ENCODE results near the gene SLCO1A2. TPM values are rescaled to one million over a fixed set of nuclear protein-coding genes. Genes with fewer than 3 reads are reported as not detected.

Gene SLCO1A2
- total RNA-seq, 1 donor from 2014 or later: not detected

GRCh38 chr12:21340403-21340802 is 5.7 kb upstream of the SLCO1A2 start:
- ATAC-seq (ENCODE audit: low read depth): no peak
- Mint-ChIP-seq H3K36me3 (ENCODE audit: low read depth) (no peaks in the 10 kb centered on the region), H3K9me3 (no peaks in the 10 kb centered on the region), H3K27ac (no peak overlapping the region), H3K4me3 (no peak overlapping the region), H3K27me3 (no peaks in the 10 kb centered on the region), H3K4me1 (no peaks in the 10 kb centered on the region)
- intact Hi-C loops (cut with micrococcal nuclease): no loop called here
- POLR2A ChIA-PET: no interaction called here
- no peak for DNase-seq
- CTCF ChIA-PET: no interaction called here
- no peak for TF ChIP-seq CTCF (IDR thresholded peaks at IDR 0.05)

GRCh38 chr12:21339921-21340320 is 5.2 kb upstream of the SLCO1A2 start:
- DNase-seq (no peak), ATAC-seq (ENCODE audit: low read depth) (no peak)
- POLR2A ChIA-PET: no interaction called here
- Mint-ChIP-seq H3K4me1 (no peaks in the 10 kb centered on the region), H3K4me3 (no peak overlapping the region), H3K9me3 (no peaks in the 10 kb centered on the region), H3K27ac (no peak overlapping the region), H3K36me3 (ENCODE audit: low read depth) (no peaks in the 10 kb centered on the region), H3K27me3 (no peaks in the 10 kb centered on the region)
- TF ChIP-seq CTCF (IDR thresholded peaks at IDR 0.05): no peak
- intact Hi-C loops (cut with micrococcal nuclease): no loop called here
- CTCF ChIA-PET: no interaction called here

- no peak for TF ChIP-seq CTCF (IDR thresholded peaks at IDR 0.05)
- Mint-ChIP-seq H3K27ac (no peak overlapping the region), H3K4me1 (no peaks in the 10 kb centered on the region), H3K27me3 (no peaks in the 10 kb centered on the region), H3K9me3 (no peaks in the 10 kb centered on the region), H3K4me3 (no peak overlapping the region), H3K36me3 (ENCODE audit: low read depth) (no peaks in the 10 kb centered on the region)
- intact Hi-C loops (cut with micrococcal nuclease): no loop called here
- CTCF ChIA-PET: no interaction called here
- DNase-seq (no peak), ATAC-seq (ENCODE audit: low read depth) (no peak)
- POLR2A ChIA-PET: no interaction called here
These were observed 3.4 kb upstream of the SLCO1A2 start for GRCh38 chr12:21337959-21338744.

- Mint-ChIP-seq H3K36me3 (ENCODE audit: low read depth) (no peaks in the 10 kb centered on the region), H3K9me3 (no peaks in the 10 kb centered on the region), H3K4me1 (no peaks in the 10 kb centered on the region), H3K27me3 (no peaks in the 10 kb centered on the region), H3K27ac (no peak overlapping the region), H3K4me3 (no peak overlapping the region)
- DNase-seq: no peak
- ATAC-seq (ENCODE audit: low read depth): no peak
- no peak for TF ChIP-seq CTCF (IDR thresholded peaks at IDR 0.05)
- ChIA-PET POLR2A (no interaction called here), CTCF (no interaction called here)
- intact Hi-C loops (cut with micrococcal nuclease): no loop called here
These were observed 2.7 kb upstream of the SLCO1A2 start for GRCh38 chr12:21337453-21337852.

- no peak for DNase-seq
- Mint-ChIP-seq H3K27me3 (no peaks in the 10 kb centered on the region), H3K9me3 (no peaks in the 10 kb centered on the region), H3K4me3 (no peak overlapping the region), H3K27ac (no peak overlapping the region), H3K36me3 (ENCODE audit: low read depth) (no peaks in the 10 kb centered on the region), H3K4me1 (no peaks in the 10 kb centered on the region)
- POLR2A ChIA-PET: no interaction called here
- intact Hi-C loops (cut with micrococcal nuclease): no loop called here
- no peak for TF ChIP-seq CTCF (IDR thresholded peaks at IDR 0.05)
- CTCF ChIA-PET: no interaction called here
- no peak for ATAC-seq (ENCODE audit: low read depth)
These were observed 1.9 kb upstream of the SLCO1A2 start for GRCh38 chr12:21336656-21337055.

All from activated B cell treated with CpG ODN at 0.5 μM for 24 hours (primary cell).